NK-92 (cell line): ENCODE data around the gene TXNDC11.

Experiments
- DNase-seq: peaks from one replicate; lab custom pipeline; 2025; ENCODE audit not compliant: unreplicated experiment; lab: John Stamatoyannopoulos, UW

TXNDC11 gene

DNA sequence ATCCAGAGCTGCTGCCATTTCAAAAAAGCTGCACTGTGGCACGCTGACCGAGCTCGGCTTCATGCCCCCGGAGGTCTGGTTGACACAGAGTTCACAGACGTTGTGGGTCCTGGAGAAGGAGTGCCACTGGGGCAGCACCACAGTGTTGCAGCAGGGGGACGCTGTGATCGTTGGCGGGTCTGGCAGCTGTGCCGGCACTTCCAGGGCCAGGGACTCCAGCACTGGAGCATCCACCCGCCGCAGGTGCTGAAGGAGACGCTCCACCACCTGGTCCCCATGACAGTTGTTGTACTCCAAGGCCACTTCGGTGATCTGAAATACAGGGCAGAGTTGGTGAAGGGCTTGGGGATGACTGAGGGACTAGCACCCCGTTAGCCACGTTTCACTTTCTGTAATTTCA lies 50.9 kb downstream of the TXNDC11 start:
- DNase-seq, result no peak

DNA sequence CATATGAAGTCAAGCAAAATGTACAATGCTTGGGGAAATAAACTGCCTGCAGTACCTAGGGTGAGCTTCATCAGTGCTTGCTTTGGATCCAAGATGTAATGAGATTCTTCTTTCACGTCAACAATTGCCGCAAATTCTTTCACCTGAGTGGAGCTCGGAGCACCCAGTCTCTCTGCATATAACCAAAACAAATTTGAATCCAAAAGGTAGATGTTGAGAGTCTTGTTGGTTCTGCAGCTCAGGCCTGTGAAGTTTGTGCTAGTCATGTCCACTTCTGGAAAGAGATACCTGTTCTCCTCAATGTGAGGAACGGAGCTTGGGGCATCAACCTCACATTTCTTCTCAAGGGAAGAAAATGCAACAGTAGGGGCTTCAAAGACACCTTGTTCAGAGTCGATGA lies 51.4 kb downstream of the TXNDC11 start:
- DNase-seq, result no peak

DNA sequence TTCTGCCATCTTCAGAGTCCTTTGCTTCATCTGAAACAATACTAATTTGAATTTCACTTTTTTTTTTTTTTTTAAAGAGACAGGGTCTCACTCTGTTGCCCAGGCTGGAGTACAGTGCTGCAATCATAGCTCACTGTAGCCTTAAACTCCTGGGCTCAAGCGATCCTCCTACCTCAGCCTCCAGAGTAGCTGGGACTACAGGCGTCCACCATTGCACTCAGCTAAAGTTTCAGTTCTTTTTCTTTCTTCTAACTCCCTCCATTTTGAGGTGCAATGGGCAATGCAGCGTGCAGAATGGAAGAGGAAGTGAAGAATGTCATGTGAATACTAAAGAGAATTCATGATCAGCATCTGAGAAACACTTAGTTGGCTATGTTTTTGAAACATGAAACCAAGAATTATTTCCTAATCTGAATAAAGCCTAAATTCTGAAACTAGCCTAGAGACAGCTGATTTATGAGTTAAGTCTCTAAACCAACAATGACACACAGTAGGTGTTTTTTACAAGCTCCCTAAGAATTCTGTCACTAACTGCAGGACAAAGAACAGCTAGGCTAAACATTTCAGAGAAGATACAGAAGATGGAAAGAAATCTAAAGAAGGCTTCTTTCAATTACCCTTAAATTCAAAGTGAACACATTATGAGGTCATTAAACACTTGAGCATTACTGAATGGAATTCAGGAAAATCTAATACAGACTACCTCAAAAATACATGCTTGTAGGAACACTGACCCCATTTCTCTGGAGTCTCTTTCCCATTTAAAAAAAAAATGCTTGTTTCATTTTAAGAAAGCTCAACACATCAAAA lies 53.4 kb downstream of the TXNDC11 start:
- DNase-seq, result no peak

DNA sequence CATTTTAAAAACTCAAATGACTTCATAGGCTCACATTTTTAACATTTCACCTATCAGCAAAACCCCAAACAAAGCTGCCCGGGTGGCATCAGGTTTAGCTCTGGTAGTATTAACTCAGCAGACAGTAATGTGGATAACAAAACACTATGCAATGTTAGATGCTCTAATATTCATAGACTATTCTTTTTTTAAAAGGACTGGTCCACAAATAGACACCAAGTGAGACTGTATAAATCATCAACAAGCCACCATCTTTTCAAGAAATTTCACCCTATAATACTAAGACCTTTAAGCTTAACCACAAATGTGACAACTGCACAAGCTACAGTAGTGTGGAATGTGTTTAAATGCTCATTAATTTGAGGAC lies 54.2 kb downstream of the TXNDC11 start:
- no peak for DNase-seq

DNA sequence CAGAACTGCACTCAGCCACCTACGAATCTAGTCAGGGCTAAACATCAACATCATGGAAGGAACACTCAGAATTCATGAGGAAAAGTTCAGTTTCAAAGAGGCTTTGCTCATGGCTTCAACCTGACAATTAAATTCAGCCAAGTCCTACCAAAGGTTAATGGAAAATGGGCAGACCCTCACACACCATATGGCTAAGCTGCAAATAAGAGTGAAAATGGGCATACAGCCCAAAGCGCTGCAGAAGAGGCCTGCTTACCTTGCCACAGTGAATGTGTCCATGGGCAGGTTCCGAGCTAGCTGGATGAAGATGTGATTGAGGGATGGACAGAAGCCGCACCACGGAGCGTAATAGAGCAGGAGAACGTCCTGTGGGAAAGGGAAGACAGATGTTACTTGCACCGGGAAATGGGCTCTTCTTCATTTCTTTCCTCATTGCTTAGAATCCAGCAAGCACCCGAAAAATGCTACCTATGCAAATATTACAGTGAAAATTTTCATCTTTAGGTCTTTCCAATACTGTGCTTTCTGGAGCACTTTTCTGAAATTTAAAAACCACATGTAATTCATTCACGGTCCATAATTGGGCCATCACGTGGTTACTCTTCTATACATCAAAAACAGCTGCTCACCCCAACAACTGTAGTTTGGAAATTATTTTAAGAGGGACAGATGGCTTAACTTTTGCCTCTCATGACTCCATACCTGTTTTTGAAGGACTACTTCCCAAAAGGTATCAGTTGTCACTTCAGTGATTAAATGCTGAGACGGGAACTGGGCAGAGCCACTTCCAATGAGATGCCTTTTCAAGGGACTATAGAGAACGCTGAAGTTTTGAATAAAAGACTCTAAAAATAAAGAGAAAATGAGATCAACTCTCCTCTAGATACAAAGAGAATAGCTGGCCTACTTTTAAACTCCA lies 54.8 kb downstream of the TXNDC11 start:
- DNase-seq, result no peak

DNA sequence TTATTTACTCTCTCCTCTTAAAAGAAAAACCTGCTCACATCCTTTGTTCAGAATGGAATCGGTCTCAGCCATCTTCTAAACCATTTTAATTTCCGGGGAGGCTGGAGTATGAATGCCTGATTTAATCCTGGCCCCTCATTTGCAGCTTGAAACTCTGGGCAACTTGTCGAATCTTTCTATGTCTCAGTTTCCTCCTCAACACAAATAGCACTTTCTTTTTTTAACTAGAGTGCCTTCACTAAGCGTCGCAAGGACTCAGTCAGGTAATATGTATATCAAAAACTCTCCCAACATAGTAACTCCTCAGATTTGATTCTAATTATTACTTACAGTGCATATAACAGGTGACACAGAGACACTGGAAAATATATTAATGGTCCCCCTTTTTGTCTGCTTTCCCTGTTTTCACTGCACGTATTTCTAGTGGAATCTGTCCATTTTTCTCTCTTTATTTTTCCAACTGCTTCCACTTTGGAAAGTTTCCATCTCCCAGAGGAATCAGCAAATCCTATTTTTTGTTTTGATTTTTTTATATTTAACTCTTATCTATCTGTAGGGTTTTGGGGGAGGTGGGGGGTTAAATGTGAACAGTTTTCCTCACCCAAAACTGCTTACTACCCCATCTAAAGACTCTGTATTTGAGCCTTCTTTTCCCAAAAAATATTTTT lies 55.8 kb downstream of the TXNDC11 start:
- DNase-seq, result no peak

DNA sequence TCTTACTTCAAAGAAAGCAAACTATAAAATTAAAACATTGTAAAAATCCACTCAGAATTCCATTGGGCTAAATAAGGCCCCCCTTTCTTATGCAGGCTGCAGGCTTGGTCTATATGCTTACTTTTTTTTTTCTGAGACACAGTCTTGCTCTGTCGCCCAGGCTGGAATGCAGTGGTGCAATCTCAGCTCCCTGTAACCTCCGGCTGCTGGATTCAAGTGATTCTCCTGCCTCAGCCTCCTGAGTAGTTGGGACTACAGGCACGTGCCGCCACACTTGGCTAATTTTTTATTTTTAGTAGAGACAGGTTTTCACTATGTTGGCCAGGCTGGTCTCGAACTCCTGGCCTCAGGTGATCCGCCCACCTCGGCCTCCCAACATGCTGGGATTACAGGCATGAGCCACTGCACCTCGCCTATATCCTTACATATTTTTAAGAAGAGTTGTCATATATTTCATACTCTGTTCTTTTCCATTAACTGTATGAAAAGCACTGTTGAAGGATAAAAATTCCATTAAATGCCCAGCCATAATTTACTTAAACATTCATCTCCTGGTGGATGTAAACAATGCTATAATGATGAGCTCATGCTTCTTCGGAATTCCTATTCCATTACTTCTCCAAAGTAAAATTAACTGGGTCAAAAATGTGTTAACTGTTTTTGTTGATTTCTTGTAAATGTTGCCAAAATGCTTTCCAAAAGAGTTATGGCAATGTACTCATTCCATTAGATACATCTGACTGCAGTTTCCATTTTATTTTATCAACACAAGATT lies 56.6 kb downstream of the TXNDC11 start:
- DNase-seq, result no peak

DNA sequence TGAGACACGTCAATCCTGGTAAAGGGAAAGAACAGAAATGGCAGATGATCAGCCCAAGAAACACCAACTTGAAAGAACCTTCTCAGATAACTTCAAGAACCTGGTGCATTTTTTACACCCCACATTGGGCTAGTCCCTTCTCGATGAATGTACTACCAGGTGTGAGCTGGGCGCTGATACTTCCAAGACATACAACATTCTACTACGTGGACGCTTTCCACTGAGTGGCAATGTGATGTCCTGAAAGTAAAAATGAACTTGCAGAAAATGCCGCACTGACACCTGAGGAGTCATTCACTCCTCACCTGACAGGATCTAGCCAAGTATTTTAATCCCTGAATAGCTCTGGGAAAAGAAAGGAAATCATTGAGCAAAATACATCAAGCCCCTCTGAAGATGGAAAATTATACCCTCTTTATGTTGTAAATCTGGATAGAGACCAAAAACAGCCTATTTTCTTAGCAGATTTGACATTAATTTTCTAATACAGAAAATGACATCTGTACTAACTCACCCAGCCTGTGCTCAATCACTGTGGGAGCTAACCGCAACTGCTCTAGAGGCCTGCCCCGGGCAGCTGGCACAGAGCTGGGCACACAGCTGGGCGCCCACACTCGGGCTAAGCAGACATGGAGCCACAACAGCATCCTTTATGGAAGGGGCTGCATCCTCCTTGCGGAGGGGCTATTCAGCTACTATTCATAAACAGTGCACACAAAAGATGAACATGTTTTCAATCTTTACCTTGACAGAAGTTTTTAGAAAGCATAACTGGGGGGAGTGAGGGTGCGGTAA lies 58.2 kb downstream of the TXNDC11 start:
- no peak for DNase-seq

DNA sequence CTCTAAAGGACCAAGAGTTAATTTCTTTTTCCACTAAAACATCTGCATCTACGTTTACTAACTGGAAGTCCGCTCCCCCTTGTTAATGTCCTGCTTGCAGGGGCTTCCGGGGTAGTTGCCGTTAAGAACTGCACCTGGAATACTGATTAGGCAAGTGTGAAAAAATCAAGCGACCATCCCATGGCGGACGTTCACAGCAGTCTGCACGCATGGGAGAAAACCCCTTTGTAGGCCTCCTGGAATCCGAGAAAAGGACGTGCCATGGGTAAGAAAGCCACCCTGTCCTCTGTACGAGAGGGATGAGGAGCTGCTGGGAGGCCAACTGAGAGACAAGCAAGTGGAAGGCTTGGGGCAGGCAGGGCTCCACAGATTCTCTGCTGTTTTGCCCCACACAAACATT lies 59.5 kb downstream of the TXNDC11 start:
- DNase-seq, result no peak

DNA sequence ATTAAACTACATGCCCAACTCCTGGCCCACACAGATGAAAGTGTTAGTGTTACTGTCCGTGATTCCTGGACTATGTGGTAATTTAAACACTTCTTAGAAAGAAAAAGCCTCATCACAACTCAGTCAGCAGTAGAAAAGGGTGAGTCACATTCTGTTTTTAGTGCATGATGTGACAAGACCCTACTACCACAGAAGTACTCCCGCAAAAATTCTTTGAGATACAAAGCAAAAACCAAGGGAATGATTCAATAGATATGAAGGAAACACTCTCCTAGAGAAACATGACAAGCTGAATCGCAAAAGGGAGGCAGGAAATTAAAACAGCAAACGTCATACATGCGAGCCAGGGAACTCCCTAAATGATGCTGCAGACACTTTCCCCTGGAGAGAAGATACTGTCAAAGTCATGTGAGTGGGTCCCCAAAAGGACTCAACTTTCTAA lies 60.0 kb downstream of the TXNDC11 start:
- no peak for DNase-seq

DNA sequence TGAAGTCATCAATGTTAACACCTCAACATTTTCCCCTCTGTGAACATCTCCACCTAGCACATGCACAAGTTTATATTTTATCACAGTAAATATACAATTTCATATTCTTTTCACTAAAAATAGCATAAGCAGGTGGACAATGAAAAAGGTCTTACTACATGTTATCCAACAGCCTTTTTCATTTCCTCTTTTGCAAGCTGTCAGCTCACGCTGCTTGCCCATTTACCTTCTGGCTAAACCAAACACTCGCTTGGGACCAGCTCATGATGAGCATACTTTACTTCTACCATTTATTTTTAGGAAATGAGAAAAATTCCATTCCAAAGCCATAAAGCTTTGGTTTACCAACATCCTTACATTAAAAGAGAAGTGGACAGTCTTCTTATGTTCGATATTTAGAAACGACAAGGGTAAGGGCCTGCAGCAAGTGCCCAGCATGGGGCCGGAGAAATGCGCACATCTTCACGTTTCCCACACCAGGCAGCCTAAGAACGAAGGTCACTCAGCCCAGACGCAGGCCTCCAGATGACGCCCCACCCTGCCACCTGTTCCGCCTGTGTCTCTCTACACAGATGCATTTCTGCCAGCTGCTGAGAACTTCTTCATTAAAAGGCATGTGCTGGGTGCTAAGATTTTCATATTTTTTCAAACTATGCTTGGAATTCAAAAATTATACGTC lies 60.5 kb downstream of the TXNDC11 start:
- DNase-seq, result no peak

DNA sequence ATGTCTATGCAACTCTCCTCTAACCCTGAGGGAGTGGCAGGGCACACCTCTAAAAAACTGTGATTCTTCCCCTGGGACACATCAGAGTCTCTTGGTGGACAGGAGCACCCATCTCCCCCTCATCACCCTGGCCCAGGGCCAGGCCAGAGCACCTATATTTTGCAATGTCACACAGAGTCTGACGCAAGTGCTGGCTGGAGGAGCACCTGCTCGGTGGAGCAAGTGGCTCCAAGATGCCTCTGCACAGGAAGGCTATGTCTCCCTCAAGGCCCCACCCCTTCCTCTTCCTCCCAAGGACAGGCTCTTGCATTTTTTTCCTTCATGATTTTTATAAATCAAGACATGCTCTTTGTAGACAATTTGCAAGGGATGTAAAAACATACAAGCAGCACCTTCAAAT lies 61.1 kb downstream of the TXNDC11 start:
- no peak for DNase-seq

DNA sequence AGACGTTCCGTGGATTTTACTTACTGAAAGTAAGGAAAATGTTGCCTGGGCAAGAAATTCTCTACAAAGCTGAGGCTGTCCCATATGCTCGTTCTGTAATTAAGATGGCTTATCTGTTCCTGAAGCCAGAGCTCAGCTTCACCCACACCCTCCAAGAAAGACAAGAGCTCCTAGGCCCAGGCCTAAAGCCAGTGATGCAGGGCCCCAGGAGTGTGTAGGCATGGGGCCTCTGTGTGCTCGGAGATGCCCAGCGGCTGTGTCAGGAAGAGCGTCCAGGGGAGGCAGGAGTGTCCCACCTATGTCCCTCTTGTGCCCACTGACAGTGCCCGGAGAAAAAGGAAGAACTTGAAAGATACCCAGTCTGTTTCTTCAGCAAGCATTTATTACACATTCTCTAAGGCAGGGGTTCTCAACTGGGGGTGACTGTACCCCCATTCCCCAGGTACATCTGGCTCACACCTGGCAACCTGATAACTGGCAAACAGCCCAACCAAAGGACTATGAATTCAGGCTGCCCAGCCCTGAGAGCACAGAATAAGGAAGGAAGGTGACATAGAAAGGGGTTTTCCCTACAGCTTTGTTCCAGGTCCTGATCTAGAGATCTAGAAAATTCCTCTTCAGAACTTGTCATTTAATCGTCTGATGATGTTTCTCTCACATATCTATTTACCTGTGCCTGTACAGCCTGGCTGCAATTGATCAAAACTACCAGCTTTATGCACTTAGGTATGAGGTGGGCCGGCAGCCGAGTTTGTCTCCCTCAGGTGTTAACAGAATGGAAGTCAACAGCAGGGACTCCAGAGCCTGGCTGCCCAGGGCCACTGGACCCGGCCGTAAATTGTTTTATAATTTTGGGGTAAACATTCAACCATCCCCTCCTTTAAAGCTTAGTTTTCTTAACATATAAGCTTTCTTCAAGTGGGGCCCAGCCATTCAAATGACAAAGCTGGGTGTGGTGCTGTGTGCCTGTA lies 62.4 kb downstream of the TXNDC11 start:
- DNase-seq, result no peak

DNA sequence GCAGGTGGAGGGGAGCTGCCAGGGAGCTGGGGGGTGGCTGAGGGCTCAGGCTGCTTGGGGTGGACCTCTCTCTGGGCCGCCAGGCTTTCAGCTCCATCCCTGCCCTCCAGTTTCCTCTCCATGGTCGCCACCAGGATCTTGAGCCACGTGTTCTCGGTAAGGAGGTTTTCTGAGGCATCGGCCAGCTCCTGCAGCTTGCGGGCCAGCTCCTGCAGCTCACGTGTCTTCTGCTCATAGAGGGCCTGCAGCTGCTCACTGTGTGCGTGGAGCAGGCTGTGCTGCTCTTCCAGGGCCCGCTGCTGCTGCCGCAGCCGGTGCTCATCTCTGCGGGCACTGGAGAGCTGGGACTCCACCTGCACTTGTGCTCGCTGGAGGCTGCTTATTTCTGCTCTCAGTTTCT lies 63.4 kb downstream of the TXNDC11 start:
- DNase-seq, result no peak

DNA sequence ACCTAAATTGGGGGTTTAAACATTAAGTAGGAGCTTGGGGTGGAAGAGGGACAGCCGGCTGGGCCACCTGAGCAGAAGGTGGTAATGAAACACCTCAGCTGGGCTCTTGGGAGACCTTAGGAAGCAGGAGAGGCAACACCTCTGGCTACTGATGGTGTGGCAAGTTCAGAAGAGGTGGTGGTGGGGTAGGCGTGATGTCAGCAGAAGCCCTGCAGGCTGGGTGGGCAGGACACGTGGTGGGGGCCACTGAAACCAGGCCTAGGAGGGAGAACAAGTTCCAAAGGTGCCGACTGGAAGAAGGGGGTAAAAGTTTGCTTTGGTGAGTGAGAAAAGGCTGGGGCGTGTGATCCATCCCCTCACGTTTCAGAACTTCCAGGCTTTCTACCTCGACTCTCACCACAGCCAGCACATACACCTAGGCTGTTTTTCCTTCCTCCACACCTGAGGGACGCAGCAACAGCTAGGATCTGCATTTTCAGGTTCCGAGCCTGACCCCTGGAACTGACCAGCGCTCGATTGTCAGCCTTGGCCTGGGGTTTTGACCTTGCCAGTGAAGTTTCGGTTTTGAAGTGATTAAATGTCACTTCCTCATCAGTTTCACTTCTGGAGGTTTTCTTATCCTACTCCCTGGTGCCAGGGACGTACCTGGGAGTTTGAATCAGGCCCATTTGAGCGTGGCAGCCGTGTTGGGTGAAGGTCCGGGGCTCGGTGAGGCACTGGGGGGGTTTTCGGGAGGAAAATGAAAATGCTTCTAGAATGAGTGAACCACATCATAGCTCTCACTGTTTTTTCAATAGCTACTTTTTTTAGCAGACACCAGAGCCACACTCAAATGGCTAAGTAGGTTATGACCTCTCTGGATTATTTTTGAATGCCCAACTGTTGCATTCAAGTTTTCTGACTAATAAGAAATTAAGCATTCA lies 64.4 kb downstream of the TXNDC11 start:
- no peak for DNase-seq

DNA sequence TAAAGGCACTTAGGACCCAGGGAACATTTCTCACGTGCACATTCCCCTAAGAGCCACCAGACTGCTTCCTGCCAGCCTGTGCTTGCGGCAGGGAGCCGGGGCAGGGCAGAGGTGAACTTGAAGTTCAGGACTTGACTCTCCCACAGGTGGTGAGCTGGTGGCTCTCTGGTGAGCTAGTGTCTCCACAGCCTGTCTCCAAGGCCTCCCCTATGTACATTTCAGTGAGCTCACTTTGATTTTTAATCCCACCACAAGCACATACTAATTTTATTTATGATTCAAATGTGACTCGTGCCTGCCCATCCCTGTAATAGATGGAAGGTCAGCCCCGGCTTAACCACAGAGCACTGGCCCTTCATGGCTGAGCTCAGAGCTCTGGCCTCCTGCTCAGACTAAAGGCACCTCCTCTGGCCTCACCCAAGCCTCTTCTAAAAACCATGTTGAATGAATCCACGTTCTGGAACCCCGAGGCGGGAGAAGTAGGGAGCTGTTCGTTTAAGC lies 65.2 kb downstream of the TXNDC11 start:
- no peak for DNase-seq

DNA sequence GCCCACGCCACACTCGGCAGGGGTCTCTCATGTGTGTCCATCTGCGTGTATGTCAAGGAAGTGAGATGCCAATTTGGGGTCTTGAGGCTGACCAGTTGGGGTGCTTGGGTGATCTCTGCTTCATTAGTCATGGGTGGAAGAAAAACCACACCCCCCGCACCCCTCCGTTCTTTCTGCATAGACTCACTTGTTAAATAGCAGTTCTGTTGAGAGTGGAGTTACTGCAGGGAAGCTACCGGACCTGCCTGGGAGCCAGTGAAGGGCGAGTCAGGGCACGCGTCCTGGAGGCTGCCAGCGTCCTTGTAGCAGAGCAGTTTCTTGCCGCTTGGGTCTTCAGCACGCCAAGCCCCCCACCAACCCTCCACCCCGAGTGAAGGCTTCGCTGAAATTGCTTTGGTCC lies 65.9 kb downstream of the TXNDC11 start:
- DNase-seq, result no peak
